Neutrophil (primary cell): ENCODE measurements around the gene KEL.

Experiments
- H3K27ac ChIP-seq: fragments of 200-600 bp; sonication (generic); 2 replicates; pipeline ENCODE4 v1.5.1; 2016; ENCODE audit warnings: mild to moderate bottlenecking, moderate library complexity
- H3K27me3 ChIP-seq: fragments of 200-600 bp; sonication (generic); 2 replicates; pipeline ENCODE4 v1.6.0; 2016; ENCODE audit warnings: mild to moderate bottlenecking
- H3K36me3 ChIP-seq: fragments of 200-600 bp; sonication (generic); 2 replicates; pipeline ENCODE4 v1.5.1; 2017
- H3K4me1 ChIP-seq, 2 experiments: fragments of 200-600 bp in 1 of 2; sonication (generic) in 1 of 2; 1 replicate in 1 of 2; 2 replicates in 1 of 2; pipeline versions ENCODE4 v1.5.1 to v1.6.1; 2013 to 2016; ENCODE audit warnings: low read depth in 1 of 2, low read length in 1 of 2, mild to moderate bottlenecking in 1 of 2, moderate library complexity in 1 of 2; ENCODE audit not compliant: control insufficient read depth in 1 of 2, insufficient read depth in 1 of 2
- H3K4me3 ChIP-seq, 2 experiments: fragments of 200-600 bp in 1 of 2; sonication (generic) in 1 of 2; 1 replicate in 1 of 2; 2 replicates in 1 of 2; pipeline ENCODE4 v1.5.1; 2013 to 2016; ENCODE audit warnings: low read depth in 1 of 2, low read length in 1 of 2, mild to moderate bottlenecking in 1 of 2, moderate library complexity in 1 of 2
- H3K9me3 ChIP-seq: fragments of 200-600 bp; sonication (generic); 2 replicates; pipeline ENCODE4 v1.5.1; 2016
- TF ChIP-seq, protein P1 (sequence below): fragments of 200-600 bp; sonication (generic); IDR thresholded peaks from 2 replicates; pipeline ENCODE4 v1.5.1; 2016; ENCODE audit warnings: antibody characterized with exemption

The KEL gene

DNA sequence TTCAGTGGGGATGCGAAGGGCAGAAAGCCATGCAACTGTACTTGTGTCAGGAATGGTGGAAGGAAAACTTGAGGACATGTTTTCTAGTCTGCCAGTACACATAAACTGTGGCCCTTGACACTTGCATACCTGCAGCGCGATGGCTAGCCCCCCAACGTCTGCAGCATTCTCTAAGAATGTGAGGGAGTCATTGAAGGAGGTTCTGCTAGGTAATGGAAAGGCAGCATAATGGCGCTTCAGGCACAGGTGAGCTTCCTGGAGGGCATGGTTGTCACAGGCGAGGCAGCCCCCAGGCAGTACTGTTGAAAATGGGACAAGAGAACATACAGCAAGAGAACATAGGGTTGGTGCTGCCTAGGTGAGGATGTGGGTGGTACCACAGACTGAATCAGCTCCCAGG is 19.4 kb downstream of the KEL start:
- Histone ChIP-seq H3K27me3 (no peaks in the 10 kb centered on the region), H3K36me3 (no peaks in the 10 kb centered on the region), H3K27ac (no peak overlapping the region), H3K9me3 (no peaks in the 10 kb centered on the region), H3K4me3 (no peak overlapping the region), H3K4me1 (no peaks in the 10 kb centered on the region)
- TF ChIP-seq, protein P1, sequence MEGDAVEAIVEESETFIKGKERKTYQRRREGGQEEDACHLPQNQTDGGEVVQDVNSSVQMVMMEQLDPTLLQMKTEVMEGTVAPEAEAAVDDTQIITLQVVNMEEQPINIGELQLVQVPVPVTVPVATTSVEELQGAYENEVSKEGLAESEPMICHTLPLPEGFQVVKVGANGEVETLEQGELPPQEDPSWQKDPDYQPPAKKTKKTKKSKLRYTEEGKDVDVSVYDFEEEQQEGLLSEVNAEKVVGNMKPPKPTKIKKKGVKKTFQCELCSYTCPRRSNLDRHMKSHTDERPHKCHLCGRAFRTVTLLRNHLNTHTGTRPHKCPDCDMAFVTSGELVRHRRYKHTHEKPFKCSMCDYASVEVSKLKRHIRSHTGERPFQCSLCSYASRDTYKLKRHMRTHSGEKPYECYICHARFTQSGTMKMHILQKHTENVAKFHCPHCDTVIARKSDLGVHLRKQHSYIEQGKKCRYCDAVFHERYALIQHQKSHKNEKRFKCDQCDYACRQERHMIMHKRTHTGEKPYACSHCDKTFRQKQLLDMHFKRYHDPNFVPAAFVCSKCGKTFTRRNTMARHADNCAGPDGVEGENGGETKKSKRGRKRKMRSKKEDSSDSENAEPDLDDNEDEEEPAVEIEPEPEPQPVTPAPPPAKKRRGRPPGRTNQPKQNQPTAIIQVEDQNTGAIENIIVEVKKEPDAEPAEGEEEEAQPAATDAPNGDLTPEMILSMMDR, result no peak

DNA sequence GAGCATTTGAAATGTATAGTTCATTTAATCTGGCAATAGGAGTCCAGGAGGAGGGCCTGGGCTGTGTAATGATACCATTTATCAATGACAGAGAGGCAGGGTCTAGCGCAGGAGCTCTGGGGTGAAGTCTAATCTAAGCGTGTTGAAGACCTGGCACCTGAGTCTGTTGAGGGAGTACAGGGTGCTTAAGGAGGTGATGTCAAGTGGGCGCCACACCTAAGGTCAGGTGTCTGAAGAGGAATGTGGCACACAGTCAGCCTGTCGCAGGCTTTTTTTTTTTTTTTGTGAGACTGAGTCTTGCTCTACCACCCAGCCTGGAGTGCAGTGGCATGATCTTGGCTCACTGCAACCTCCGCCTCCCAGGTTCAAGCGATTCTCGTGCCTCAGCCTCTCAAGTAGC is 20.6 kb downstream of the KEL start:
- TF ChIP-seq, protein P1, result no peak
- H3K36me3 ChIP-seq, result no peaks in the 10 kb centered on the region
- H3K9me3 ChIP-seq, result no peaks in the 10 kb centered on the region
- H3K27ac ChIP-seq, result no peak overlapping the region
- no peak overlapping the region for H3K4me3 ChIP-seq
- H3K4me1 ChIP-seq, result no peaks in the 10 kb centered on the region
- H3K27me3 ChIP-seq, result no peaks in the 10 kb centered on the region

GRCh38 chr7:142940966-142941535 is 21.1 kb downstream of the KEL start:
- Histone ChIP-seq H3K27ac (no peak overlapping the region), H3K27me3 (no peaks in the 10 kb centered on the region), H3K9me3 (no peaks in the 10 kb centered on the region), H3K4me3 (no peak overlapping the region), H3K4me1 (no peaks in the 10 kb centered on the region), H3K36me3 (no peaks in the 10 kb centered on the region)
- TF ChIP-seq, protein P1, result no peak

GRCh38 chr7:142939226-142939910 is 22.8 kb downstream of the KEL start, which contains the start of gene LLCFC1:
TSS of gene LLCFC1 (plus strand) at chr7:142939484. CDS start at chr7:142939622, 138 bp downstream.
- TF ChIP-seq, protein P1, result peak; percentile 12
- H3K36me3 ChIP-seq, result no peaks in the 10 kb centered on the region
- no peak within 1 kb of the TSS for H3K27ac ChIP-seq
- no peaks in the 10 kb centered on the region for H3K27me3 ChIP-seq
- no peaks in the 10 kb centered on the region for H3K4me1 ChIP-seq
- no peaks in the 10 kb centered on the region for H3K9me3 ChIP-seq
- no peak within 1 kb of the TSS for H3K4me3 ChIP-seq

DNA sequence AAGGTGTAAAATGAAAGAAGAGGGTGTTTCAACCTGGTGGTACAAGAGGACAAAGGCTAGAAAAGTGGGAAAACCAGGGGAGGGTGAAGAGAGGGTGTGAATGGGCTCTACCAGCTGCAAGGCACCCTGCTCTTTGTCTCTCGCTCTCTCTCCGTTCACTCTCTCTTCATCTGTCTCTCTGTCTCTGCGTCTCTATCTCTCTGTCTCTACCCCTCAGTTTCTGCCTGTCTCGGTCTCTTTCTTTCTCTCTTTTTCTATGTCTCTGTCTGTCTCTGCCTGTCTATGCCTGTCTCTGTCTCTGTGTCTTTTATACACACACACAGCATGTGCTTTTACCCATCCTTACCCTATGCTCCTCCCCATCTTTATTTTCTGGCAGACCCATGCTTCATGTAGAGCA is 23.6 kb downstream of the KEL start:
- TF ChIP-seq, protein P1, result no peak
- H3K4me3 ChIP-seq, result no peak overlapping the region
- no peaks in the 10 kb centered on the region for H3K36me3 ChIP-seq
- H3K27me3 ChIP-seq, result no peaks in the 10 kb centered on the region
- no peaks in the 10 kb centered on the region for H3K4me1 ChIP-seq
- no peaks in the 10 kb centered on the region for H3K9me3 ChIP-seq
- no peak overlapping the region for H3K27ac ChIP-seq
